Hypothalamus (tissue), 51 donors: ENCODE results near the gene DPEP1.
"Not testable (repeated sequence)": the region's sequence is repeated elsewhere in the genome, so short reads cannot be mapped to it uniquely, and the experiment has no call there.

Experiments used
- DNase-seq, 51 donors: peaks; one replicate each; lab custom pipeline; 2025; lab: John Stamatoyannopoulos, UW

Gene DPEP1

DNA sequence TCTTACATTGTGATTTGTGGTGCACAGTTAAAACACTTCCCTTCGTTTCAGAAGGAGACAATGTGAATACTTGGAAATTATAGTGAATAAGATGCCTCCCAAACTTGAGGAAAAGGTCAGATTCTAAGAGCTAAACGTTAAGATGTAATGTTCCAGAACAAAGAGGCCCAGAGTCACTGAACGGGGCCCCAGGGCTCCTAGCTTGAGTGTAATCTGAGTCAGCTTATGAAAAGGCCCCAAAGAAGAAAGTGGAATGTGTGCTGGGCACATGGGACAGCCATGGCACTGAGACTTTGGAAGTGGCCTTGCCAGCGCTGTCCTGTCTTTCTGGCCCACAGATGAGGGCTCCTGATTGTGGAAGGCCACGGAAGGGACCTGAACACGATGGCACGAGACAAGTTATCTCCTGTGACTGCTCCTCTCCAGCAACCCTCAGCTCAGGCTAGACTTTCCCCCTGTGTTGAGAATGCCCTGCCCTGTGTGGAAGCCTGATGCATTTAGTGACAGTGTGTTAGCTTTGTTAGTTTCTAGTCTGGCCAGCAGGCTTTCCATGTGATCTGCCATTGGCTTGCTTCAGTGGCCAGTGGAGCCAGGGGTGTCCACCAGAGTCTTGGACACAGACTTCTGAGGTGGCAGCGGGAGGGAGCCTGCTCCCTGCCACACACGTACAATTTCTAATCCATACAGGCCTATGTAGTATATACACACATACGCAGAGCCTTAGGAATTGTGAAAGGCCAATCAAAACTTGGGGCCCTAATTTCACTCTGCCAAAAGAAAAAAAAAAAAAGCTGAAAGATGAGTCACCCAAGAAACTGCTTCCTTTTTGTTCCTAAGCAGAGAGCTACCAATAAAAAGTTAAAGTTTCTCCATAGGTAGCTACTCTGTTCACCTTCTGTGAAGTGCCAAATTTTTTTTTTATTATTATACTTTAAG is 57.3 kb downstream of the DPEP1 start:
- no peak for DNase-seq

DNA sequence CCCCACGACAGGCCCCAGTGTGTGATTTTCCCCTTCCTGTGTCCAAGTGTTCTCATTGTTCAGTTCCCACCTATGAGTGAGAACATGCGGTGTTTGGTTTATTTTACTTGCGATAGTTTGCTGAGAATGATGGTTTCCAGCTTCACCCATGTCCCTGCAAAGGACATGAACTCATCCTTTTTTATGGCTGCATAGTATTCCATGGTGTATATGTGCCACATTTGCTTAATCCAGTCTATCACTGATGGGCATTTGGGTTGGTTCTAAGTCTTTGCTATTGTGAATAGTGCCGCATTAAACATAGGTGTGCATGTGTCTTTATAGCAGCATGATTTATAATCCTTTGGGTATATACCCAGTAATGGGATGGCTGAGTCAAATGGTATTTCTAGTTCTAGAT is 58.1 kb downstream of the DPEP1 start:
- not testable (repeated sequence) for DNase-seq

DNA sequence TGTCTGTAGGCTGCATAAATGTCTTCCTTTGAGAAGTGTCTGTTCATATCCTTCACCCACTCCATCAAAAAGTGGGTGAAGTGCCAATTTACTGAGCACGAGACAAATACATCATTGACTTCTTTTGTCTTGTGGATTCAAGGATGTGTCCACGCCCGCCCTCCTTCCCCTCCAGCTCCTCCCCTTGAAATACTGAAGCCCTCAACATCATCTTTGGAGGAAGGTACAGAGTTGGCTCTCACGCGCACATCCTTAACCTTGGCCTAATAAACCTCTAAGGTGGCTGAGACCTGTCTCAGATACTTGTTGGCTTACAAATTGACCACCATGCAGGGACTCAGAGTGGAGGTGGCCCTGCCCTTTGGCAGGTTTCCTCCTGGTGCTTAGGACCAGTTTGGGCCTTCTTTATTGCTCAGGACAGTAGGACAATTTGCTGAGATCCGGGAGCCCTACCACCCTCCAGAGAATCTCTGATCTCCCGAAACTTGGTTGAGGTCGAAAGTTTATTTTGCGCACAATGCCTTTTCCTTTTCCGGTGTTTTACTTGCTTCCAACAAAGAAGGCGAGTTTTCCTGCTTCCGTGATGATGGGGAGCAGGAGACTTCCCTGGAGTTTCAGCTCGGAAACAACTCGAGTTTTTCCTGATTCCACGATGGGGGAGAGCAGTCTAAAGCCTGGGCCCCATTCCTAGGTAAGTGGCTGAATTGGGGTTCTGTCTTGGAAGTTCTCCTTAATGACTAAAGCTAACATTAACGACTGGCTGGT is 58.9 kb downstream of the DPEP1 start:
- DNase-seq: no peak

DNA sequence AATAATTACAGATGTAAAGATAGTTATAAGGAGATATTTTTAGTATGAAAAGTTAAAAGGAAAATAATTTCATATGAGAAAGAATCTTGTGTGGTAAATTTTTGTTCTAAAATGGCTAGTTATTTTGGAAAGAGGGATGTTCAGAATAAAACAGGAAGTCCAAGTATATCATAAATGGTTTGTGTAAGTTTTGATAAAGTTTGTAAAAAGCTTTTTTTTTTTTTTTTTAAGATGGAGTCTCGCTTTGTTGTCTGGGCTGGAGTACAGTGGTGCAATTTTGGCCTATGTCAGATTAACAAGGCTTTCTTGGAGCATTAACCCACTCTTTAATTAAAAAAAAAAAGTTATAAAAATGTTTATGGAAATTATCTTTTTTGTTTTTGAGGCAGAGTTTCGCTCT is 64.8 kb downstream of the DPEP1 start:
- DNase-seq: no peak

DNA sequence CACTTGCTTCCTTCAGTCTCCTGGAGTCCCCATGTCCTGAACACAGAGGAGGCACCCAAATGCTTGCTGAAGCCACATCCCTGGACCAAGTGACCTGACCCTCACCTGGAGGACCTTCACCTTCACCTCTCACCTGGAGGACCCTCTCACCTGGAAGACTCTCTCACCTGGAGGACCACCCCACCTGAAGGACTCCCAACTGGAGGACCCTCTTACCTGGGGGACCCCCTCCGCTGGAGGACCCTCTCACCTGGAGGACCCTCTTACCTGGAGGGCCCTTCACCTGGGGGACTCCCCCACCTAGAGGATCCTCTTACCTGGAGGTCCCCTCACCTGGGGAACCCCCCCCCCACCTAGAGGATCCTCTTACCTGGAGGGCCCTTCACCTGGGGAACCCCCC is 72.5 kb downstream of the DPEP1 start:
- DNase-seq: no peak

DNA sequence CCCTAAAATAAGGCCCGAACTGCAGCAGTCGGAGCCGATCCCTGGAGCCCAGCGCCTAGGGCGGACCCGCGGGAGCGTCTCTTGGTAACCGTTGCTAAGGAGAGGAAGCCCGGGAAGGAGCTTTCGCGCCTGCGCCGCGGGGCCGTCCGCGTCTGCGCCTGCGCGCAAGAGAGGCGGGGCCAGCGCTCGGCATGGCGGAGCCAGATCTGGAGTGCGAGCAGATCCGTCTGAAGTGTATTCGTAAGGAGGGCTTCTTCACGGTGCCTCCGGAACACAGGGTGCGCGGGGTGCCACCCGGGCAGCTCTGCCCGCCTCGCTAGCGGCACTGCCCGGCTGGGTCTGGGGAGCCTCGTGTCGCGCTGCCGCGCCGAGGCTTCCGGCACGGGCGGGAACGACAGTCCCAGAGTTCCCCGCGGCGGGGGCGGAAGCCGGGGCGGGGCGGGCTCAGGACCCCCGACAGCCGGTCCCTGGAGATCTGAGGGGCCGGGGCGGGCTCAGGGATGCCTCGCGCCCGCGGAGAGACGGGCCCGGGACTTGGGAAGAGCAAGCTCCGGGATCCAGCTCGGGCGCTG is 73.2 kb downstream of the DPEP1 start, which contains the start of gene CDK10:
Gene CDK10, plus strand, starts transcription at position 170 of the 572 bp plus-strand sequence. Its CDS starts 22 bp downstream, at position 192.
- DNase-seq: peak; percentile 35 to 94 (median 83)

DNA sequence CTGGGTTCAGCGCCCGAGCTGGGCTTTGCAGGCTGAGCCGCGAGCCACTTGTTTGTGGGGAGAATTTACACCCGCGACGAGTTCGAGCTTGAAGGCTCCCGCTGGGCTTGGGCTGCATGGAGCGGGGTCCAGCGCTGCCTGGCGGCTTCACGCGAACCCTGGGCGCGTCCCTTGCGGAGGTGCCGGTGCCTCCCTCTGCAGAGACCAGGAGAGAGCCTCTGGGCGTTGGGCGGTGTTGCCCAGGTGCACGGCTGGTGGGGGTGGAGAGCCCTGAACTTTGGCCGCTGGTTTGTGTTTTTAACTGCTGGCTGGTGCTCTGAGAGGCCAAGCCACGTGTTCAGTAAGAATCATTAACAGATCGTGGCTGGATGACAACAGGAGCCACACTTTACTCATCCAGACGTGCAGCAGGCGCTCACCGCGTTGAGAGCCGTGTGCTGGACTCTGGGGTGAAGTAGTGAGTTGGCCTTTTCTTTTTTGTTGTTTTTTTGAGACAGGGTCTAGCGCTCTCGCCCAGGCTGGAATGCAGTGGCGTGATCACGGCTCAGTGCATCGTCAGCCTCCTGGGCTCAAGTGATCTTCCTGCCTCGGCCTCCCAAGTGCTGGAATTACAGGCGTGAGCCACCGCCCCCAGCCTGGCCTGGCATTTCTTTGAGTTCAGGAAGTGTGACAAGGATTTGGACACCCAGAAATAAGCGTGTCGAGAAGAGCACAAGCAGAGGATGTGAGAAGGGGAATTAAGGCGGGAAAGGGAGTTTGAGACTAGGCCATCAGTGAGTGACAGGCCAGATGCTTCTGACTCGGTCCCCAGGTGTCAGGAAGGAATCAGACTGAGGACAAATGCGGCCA is 73.9 kb downstream of the DPEP1 start:
- DNase-seq: peak in 2 of 51 donors; percentile 34 to 65
